Keratinocyte (primary cell): Measurements from ENCODE around the gene CC2D1B. TPM values are rescaled to one million over a fixed set of nuclear protein-coding genes. Genes with fewer than 3 reads are reported as not detected.

Experiments
- DNase-seq: peaks from one replicate; pipeline ENCODE4 v3.0.0-alpha.2; 2011; ENCODE audit warnings: low read depth, missing footprints, low spot score
- FAIRE-seq: peaks from 2 replicates; lab custom pipeline; 2011; peaks lifted over from hg19 to GRCh38; lab: Jason Lieb, UNC
- H2AFZ ChIP-seq: 2 replicates; pipeline ENCODE4 v1.6.0; 2012; ENCODE audit warnings: low read length, control low read depth, inconsistent platforms; ENCODE audit not compliant: control insufficient read depth
- H3K27ac ChIP-seq: 2 replicates; pipeline ENCODE4 v1.5.1; 2011; ENCODE audit warnings: low read length; ENCODE audit not compliant: control insufficient read depth, insufficient read depth
- H3K27me3 ChIP-seq: 3 replicates; pipeline ENCODE4 v1.6.0; 2011; ENCODE audit warnings: low read length; ENCODE audit not compliant: control insufficient read depth, insufficient read depth; ENCODE audit errors: extremely low read depth
- H3K36me3 ChIP-seq, 2 experiments: 2 replicates in 1 of 2; 3 replicates in 1 of 2; pipeline ENCODE4 v1.5.1; 2011; ENCODE audit warnings: low read length in 2 of 2, mild to moderate bottlenecking in 1 of 2; ENCODE audit not compliant: control insufficient read depth in 2 of 2, insufficient read depth in 2 of 2; ENCODE audit errors: extremely low read depth in 1 of 2
- H3K4me1 ChIP-seq: 3 replicates; pipeline ENCODE4 v1.5.1; 2011; ENCODE audit warnings: low read length; ENCODE audit not compliant: control insufficient read depth, insufficient read depth; ENCODE audit errors: extremely low read depth
- H3K4me2 ChIP-seq: 3 replicates; pipeline ENCODE4 v1.6.0; 2011; ENCODE audit warnings: low read depth, low read length; ENCODE audit not compliant: control insufficient read depth, insufficient read depth; ENCODE audit errors: extremely low read depth
- H3K4me3 ChIP-seq, 3 experiments: fragments of 200-600 bp in 1 of 3; sonication (generic) in 1 of 3; 2 replicates in 2 of 3; 3 replicates in 1 of 3; pipeline ENCODE4 v1.5.1; 2011 to 2016; ENCODE audit warnings: low read length in 3 of 3, mild to moderate bottlenecking in 3 of 3, control low read depth in 2 of 3, inconsistent platforms in 1 of 3, low read depth in 1 of 3, mixed read lengths in 1 of 3, mixed run types in 1 of 3, moderate library complexity in 1 of 3; ENCODE audit not compliant: control insufficient read depth in 2 of 3, insufficient read depth in 2 of 3; ENCODE audit errors: extremely low read depth in 1 of 3
- H3K79me2 ChIP-seq: 2 replicates; pipeline ENCODE4 v1.6.0; 2012; ENCODE audit warnings: low read length; ENCODE audit not compliant: control insufficient read depth, insufficient read depth
- H3K9ac ChIP-seq: 3 replicates; pipeline ENCODE4 v1.6.0; 2011; ENCODE audit warnings: low read length; ENCODE audit not compliant: control insufficient read depth, insufficient read depth; ENCODE audit errors: extremely low read depth
- H3K9me1 ChIP-seq: 3 replicates; pipeline ENCODE4 v1.6.0; 2011; ENCODE audit warnings: low read length; ENCODE audit not compliant: control insufficient read depth, insufficient read depth; ENCODE audit errors: extremely low read depth
- H3K9me3 ChIP-seq: 2 replicates; pipeline ENCODE4 v1.5.1; 2012; ENCODE audit warnings: low read depth, low read length; ENCODE audit not compliant: control insufficient read depth
- H4K20me1 ChIP-seq: 3 replicates; pipeline ENCODE4 v1.6.0; 2011; ENCODE audit warnings: low read length; ENCODE audit not compliant: control insufficient read depth, insufficient read depth; ENCODE audit errors: extremely low read depth
- EZH2 ChIP-seq: IDR thresholded peaks from one replicate; pipeline ENCODE4 v1.6.1; 2012; ENCODE audit warnings: inconsistent platforms, mild to moderate bottlenecking, low read length, moderate library complexity
- dilution Hi-C: fragments of 300-500 bp; cut with MboI; formaldehyde crosslinking; loops from one replicate; pipeline ENCODE4 v1.7.0; 2020; ENCODE audit warnings: low sequenced_read_pairs; ENCODE audit not compliant: extremely low pct_ligation_motif_present
- polyA plus RNA-seq, 5 experiments: library from polyadenylated mRNA; depleted of rRNA in 3 of 5; stranded (reverse) in 3 of 5; stranded (forward) in 1 of 5; unstranded in 1 of 5; fragments of >200 nt; gene quantifications; 1 replicate in 1 of 5; 2 replicates in 3 of 5; 3 replicates in 1 of 5; pipeline versions ENCODE4 v1.2.1 to v1.2.3, GENCODE V29; 2011 to 2012; ENCODE audit warnings: missing spikeins in 2 of 5, low read depth in 1 of 5, low replicate concordance in 1 of 5
- TF ChIP-seq, protein P1 (sequence below), 3 experiments: IDR thresholded peaks in 1 of 3; conservative IDR thresholded peaks in 1 of 3; optimal IDR thresholded peaks in 1 of 3; 2 replicates in 2 of 3; 3 replicates in 1 of 3; pipeline versions ENCODE3 to v1.5.1; 2011; ENCODE audit warnings: low read length in 3 of 3, mild to moderate bottlenecking in 3 of 3, moderate library complexity in 2 of 3, control low read depth in 1 of 3, inconsistent platforms in 1 of 3; ENCODE audit not compliant: insufficient read depth in 2 of 3; ENCODE audit errors: extremely low read depth in 1 of 3

CC2D1B gene
- polyA plus RNA-seq, 1 donor (not counting 4 experiments of a cell fraction or from before 2014, with no cell fraction given): 12.5 TPM

DNA sequence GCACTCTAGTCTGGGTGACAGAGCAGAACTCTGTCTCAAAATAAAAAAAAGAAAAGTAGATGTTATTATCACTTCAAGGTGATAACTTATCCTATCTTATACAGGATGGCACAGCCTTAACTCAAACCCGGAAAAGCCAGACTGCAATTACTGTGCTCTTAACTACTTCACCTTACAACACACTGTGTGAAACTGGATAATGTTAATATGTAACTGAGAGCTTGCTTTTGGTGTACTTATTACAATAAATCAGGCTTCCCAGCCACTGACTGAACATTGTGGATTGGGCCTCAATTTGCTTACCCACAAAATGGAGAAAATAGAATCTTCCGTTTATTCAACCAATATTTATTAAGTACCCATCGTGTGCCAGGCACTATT, 36.8 kb upstream of the CC2D1B start:
- H3K4me3 ChIP-seq: peak overlapping the region in 2 of 3 experiments; percentile 61 to 76
- no peaks in the 10 kb centered on the region for H3K9me3 ChIP-seq
- TF ChIP-seq EZH2: no peak
- H4K20me1 ChIP-seq: no peaks in the 10 kb centered on the region
- DNase-seq (no peak), FAIRE-seq (no peak)
- H3K9me1 ChIP-seq: no peaks in the 10 kb centered on the region
- H3K36me3 ChIP-seq: peaks cover 0 to 16% of the 10 kb centered on the region in 2 experiments
- H3K9ac ChIP-seq: peak overlapping the region; percentile 82
- peak overlapping the region; percentile 2 for H2AFZ ChIP-seq
- dilution Hi-C loops: no loop called here
- no peaks in the 10 kb centered on the region for H3K27me3 ChIP-seq
- H3K79me2 ChIP-seq: peaks cover 35% of the 10 kb centered on the region
- H3K4me1 ChIP-seq: peaks cover 11% of the 10 kb centered on the region
- H3K27ac ChIP-seq: peak overlapping the region; percentile 87
- peak overlapping the region; percentile 79 for H3K4me2 ChIP-seq

DNA sequence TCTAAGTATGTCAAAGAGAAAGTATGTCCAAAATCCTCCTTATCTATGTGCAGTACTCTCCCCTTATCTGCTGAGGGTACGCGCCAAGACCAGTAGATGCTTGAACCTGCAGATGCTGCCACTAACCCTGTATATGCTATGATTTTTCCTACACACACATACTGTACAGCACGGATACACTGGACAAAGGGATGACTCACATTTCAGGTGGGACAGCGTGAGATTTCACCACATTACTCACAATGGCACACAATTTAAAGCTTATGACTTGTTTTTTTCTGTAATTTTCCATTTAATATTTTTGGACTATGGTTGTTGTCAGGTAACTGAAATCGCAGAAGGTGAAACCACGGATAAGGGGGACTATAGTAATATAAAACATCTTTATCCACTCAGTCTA, 34.1 kb upstream of the CC2D1B start:
- H3K9ac ChIP-seq: no peak overlapping the region
- peaks cover 15% of the 10 kb centered on the region for H3K79me2 ChIP-seq
- TF ChIP-seq EZH2: no peak
- TF ChIP-seq, protein P1, sequence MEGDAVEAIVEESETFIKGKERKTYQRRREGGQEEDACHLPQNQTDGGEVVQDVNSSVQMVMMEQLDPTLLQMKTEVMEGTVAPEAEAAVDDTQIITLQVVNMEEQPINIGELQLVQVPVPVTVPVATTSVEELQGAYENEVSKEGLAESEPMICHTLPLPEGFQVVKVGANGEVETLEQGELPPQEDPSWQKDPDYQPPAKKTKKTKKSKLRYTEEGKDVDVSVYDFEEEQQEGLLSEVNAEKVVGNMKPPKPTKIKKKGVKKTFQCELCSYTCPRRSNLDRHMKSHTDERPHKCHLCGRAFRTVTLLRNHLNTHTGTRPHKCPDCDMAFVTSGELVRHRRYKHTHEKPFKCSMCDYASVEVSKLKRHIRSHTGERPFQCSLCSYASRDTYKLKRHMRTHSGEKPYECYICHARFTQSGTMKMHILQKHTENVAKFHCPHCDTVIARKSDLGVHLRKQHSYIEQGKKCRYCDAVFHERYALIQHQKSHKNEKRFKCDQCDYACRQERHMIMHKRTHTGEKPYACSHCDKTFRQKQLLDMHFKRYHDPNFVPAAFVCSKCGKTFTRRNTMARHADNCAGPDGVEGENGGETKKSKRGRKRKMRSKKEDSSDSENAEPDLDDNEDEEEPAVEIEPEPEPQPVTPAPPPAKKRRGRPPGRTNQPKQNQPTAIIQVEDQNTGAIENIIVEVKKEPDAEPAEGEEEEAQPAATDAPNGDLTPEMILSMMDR (optimal IDR thresholded peaks at IDR 0.05 in 1 of 3, IDR thresholded peaks at IDR 0.05 in 1 of 3, conservative IDR thresholded peaks at IDR 0.05 in 1 of 3; ENCODE audit: extremely low read depth in 1 of 3, insufficient read depth in 2 of 3, low read length in 3 of 3): no peak
- FAIRE-seq: no peak
- no peak overlapping the region for H3K4me3 ChIP-seq
- H3K27ac ChIP-seq: no peak overlapping the region
- no peaks in the 10 kb centered on the region for H3K9me1 ChIP-seq
- no peak overlapping the region for H2AFZ ChIP-seq
- DNase-seq: no peak
- no peak overlapping the region for H3K4me2 ChIP-seq
- peaks cover 6% of the 10 kb centered on the region for H3K4me1 ChIP-seq
- dilution Hi-C loops: no loop called here
- no peaks in the 10 kb centered on the region for H4K20me1 ChIP-seq
- no peaks in the 10 kb centered on the region for H3K9me3 ChIP-seq
- peaks cover 0 to 6% of the 10 kb centered on the region in 2 experiments for H3K36me3 ChIP-seq
- no peaks in the 10 kb centered on the region for H3K27me3 ChIP-seq

DNA sequence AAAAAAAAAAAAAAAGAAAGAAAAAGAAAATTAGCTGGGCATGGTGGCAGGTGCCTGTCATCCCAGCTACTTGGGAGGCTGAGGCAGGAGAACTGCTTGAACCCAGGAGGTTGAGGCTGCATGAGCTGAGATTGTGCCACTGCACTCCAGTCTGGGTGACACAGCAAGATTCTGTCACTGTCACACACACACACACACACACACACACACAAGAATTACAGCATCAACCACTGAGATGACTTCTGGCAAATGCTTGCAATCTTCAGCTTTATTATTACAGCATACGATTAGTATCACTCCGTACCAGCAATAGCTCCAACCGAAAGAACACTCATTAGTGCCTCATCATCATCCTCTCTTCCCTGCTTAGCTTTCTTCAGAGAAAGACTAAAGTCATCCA, 33.6 kb upstream of the CC2D1B start:
- peaks cover 6% of the 10 kb centered on the region for H3K4me1 ChIP-seq
- no peak for TF ChIP-seq EZH2
- TF ChIP-seq, protein P1 (optimal IDR thresholded peaks at IDR 0.05 in 1 of 3, IDR thresholded peaks at IDR 0.05 in 1 of 3, conservative IDR thresholded peaks at IDR 0.05 in 1 of 3; ENCODE audit: extremely low read depth in 1 of 3, insufficient read depth in 2 of 3, low read length in 3 of 3): no peak
- H2AFZ ChIP-seq: no peak overlapping the region
- H3K4me2 ChIP-seq: no peak overlapping the region
- H3K9me1 ChIP-seq: no peaks in the 10 kb centered on the region
- H3K36me3 ChIP-seq: peaks cover 0 to 6% of the 10 kb centered on the region in 2 experiments
- H3K9me3 ChIP-seq: no peaks in the 10 kb centered on the region
- H3K4me3 ChIP-seq: no peak overlapping the region
- H4K20me1 ChIP-seq: no peaks in the 10 kb centered on the region
- peaks cover 10% of the 10 kb centered on the region for H3K79me2 ChIP-seq
- H3K9ac ChIP-seq: no peak overlapping the region
- dilution Hi-C loops: no loop called here
- H3K27me3 ChIP-seq: no peaks in the 10 kb centered on the region
- no peak overlapping the region for H3K27ac ChIP-seq
- FAIRE-seq (no peak), DNase-seq (no peak)
